C4-2B (cell line): ENCODE measurements around the gene LRBA.

Source experiments
- CTCF ChIP-seq: fragments of 450-650 bp; conservative IDR thresholded peaks from 2 replicates; pipeline ENCODE4 v1.5.1; 2017; ENCODE audit warnings: mild to moderate bottlenecking
- ZFX ChIP-seq: fragments of 450-650 bp; IDR thresholded peaks from 2 replicates; pipeline ENCODE4 v1.6.1; 2017

GRCh38 chr4:150940123-150940522 is 75.0 kb downstream of the LRBA start:
- TF ChIP-seq CTCF: no peak
- no peak for TF ChIP-seq ZFX
